ENCODE data around the gene KCNH4.
"Not testable (repeated sequence)": the region's sequence is repeated elsewhere in the genome, so short reads cannot be mapped to it uniquely, and the experiment has no call there.

The KCNH4 gene

GRCh38 chr17:42221886-42222745 lies 41.2 kb upstream of the KCNH4 start:
- ChIA-PET POLR2A (no interaction called here), CTCF (interaction anchor here (0.6 to 3.8 kb wide), 43 partner anchors 9 to 310 kb away, joined by 3 to 53 read pairs (median 4); partner anchors contain the start of genes GHDC, HCRT and KCNH4)
- no peak for DNase-seq (ENCODE audit: low read depth, low spot score)
- H3K4me3 ChIP-seq (ENCODE audit: low read depth, low read length) = no peak overlapping the region
- TF ChIP-seq, protein P1, sequence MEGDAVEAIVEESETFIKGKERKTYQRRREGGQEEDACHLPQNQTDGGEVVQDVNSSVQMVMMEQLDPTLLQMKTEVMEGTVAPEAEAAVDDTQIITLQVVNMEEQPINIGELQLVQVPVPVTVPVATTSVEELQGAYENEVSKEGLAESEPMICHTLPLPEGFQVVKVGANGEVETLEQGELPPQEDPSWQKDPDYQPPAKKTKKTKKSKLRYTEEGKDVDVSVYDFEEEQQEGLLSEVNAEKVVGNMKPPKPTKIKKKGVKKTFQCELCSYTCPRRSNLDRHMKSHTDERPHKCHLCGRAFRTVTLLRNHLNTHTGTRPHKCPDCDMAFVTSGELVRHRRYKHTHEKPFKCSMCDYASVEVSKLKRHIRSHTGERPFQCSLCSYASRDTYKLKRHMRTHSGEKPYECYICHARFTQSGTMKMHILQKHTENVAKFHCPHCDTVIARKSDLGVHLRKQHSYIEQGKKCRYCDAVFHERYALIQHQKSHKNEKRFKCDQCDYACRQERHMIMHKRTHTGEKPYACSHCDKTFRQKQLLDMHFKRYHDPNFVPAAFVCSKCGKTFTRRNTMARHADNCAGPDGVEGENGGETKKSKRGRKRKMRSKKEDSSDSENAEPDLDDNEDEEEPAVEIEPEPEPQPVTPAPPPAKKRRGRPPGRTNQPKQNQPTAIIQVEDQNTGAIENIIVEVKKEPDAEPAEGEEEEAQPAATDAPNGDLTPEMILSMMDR (IDR thresholded peaks at IDR 0.05; ENCODE audit: insufficient read depth, low read length, missing control alignments) = peak; percentile 71

- DNase-seq (ENCODE audit: low read depth, low spot score); H3K4me3 ChIP-seq (ENCODE audit: low read depth, low read length); CTCF ChIA-PET; POLR2A ChIA-PET: not testable (repeated sequence)
Measured at GRCh38 chr17:42219280-42219679, 38.3 kb upstream of the KCNH4 start.

DNA sequence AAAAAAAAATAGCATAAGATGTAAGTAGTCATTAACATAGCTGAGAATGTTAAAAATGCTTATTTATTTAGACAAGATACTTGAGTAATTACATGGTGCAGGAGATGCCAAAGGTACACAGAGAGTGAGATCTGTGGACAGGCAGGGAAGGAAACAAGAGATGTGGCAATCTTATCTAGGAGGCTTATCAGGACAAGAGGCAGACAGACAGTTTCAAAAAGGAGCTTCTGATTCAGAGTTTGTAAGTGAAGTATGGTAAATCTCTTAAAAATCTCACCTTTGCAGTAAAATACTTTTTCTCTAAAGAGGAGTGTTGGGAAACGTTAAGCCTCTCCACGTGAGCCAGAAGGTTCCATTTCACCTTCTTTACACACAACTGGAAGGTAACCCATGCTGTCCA lies 33.2 kb upstream of the KCNH4 start:
- POLR2A ChIA-PET = no interaction called here
- H3K4me3 ChIP-seq (ENCODE audit: low read depth, low read length) = no peak overlapping the region
- no peak for DNase-seq (ENCODE audit: low read depth, low spot score)
- CTCF ChIA-PET = interaction anchor here (1.2 to 7.4 kb wide), 3 partner anchors 9 to 303 kb away, joined by 3 to 53 read pairs (median 5); no protein-coding TSS in a partner anchor
- TF ChIP-seq, protein P1 (IDR thresholded peaks at IDR 0.05; ENCODE audit: insufficient read depth, low read length, missing control alignments) = no peak

DNA sequence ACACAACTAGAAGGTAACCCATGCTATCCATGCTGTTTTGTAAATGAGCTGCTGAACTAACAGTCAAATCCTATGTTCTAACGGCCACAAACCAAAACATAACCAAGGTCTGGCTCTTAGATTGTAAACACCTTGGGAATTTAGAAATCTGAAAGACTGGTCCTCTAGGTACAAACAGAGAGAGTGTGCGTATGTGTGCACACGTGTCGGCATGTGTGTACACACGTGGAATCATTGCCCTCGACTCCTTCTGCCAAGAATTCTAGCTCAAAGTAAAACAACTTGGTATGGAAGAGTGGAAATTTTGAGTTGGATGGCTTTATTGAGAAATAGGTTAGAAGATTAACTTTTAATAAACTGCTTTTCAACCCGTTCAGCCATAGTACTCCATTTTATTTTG lies 31.4 kb upstream of the KCNH4 start:
- ChIA-PET POLR2A (no interaction called here), CTCF (interaction anchor here (7.4 kb wide), 1 partner anchor 11 kb away, joined by 53 read pairs; no protein-coding TSS in a partner anchor)
- DNase-seq (ENCODE audit: low read depth, low spot score) = no peak
- no peak overlapping the region for H3K4me3 ChIP-seq (ENCODE audit: low read depth, low read length)
- TF ChIP-seq, protein P1 (IDR thresholded peaks at IDR 0.05; ENCODE audit: insufficient read depth, low read length, missing control alignments) = no peak

DNA sequence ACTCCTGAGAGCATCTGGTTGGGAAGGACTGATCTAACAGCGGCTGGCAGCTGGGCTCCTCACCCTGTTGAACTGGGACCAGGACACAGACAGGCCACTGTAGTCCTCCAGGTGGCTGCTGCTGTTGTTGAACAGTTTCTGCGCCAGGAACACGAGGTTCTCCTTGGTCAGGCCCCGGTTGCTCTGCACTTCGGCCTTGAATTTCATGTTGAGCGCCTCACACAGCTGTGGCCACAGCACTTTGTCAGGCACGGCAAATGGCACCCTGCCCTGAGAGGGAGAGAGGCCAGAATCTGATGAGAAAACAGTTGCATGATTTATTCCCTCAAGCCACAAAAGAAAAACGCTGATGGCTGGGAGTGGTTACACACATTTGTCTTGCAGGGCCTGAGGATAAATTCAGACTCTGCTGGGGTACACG lies 31.0 kb upstream of the KCNH4 start:
- POLR2A ChIA-PET; DNase-seq (ENCODE audit: low read depth, low spot score); H3K4me3 ChIP-seq (ENCODE audit: low read depth, low read length): not testable (repeated sequence)
- CTCF ChIA-PET = interaction anchor here (0.8 to 7.4 kb wide), 2 partner anchors 11 to 25 kb away, joined by 3 to 53 read pairs; no protein-coding TSS in a partner anchor

GRCh38 chr17:42210046-42210445 lies 29.1 kb upstream of the KCNH4 start:
- ChIA-PET POLR2A (no interaction called here), CTCF (interaction anchor here (1.3 to 7.4 kb wide), 2 partner anchors 13 to 320 kb away, joined by 4 to 53 read pairs; no protein-coding TSS in a partner anchor)
- DNase-seq (ENCODE audit: low read depth, low spot score) = no peak
- H3K4me3 ChIP-seq (ENCODE audit: low read depth, low read length) = no peak overlapping the region
- TF ChIP-seq, protein P1 (IDR thresholded peaks at IDR 0.05; ENCODE audit: insufficient read depth, low read length, missing control alignments) = no peak

DNA sequence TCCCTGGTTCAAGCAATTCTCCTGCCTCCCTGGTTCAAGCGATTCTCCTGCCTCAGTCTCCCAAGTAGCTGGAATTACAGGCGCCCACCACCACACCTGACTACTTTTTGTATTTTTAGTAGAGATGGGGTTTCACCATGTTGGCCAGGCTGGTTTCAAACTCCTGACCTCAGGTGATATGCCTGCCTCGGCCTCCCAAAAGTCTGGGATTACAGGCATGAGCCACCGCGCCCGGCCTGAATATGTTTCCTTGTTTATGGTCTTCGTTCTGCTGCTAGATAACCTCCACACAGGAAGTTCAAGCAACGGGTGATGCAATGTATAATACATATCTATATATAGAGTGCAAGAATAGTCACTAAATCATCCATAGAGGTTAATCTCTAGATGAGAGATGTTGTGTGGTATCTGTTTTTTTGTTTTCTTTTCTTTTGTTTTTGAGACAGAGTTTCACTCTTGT lies 25.2 kb upstream of the KCNH4 start:
- POLR2A ChIA-PET; CTCF ChIA-PET; H3K4me3 ChIP-seq (ENCODE audit: low read depth, low read length); DNase-seq (ENCODE audit: low read depth, low spot score): not testable (repeated sequence)
